GM19240 (cell line): ENCODE data around the gene TMPRSS9.
"Not testable (repeated sequence)": the region's sequence is repeated elsewhere in the genome, so short reads cannot be mapped to it uniquely, and the experiment has no call there.

Source experiments
- DNase-seq: peaks from one replicate; pipeline ENCODE4 v3.0.0; 2011; ENCODE audit warnings: low spot score; ENCODE audit not compliant: insufficient read length

TMPRSS9 gene

DNA sequence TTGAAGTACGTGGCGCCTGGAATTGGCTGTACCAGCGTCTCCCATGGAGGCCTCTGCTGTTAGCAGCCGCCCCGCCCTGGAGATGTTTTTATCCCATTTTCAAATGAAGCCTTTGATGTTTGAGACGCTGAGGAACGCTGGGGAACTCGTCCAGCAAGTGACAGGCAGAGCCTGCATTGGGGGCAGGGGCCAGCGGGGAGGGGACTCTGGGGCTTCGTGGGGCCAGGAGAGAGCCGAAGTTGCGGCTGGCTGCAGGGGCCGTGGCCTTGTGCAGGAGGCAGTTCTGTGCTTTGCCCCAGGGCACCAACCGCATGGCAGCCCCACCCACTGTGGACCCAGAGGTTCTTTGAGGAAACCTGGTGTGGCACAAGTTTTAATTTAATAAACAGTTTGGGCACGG, 18.1 kb upstream of the TMPRSS9 start:
- no peak for DNase-seq

DNA sequence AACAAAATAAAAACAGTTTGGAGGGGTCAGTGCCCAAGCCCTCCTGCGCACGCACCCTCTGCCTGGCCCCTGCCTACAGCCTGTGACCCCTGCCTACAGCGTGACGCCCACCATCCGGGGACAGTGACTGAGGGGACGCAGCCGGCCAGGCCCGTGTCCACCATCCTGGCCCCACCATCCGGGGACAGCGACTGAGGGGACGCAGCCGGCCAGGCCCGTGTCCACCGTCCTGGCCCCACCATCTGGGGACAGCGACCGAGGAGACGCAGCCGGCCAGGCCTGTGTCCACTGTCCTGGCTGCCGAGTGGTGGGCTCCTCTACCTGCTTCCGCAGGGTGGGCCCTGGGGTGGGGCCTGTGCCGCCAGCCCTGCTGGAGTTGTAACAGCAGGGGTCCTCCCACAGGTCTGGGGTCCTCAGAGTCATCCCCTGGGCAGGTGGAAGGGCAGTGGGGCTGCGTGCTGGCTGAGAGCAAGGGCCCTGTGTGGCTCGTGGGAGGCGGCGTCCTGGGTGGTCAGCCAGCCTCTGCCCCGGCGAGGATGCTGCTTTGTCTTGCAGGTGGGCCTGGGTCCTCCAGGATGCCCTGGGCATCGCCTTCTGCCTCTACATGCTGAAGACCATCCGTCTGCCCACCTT, 17.3 kb upstream of the TMPRSS9 start:
- DNase-seq, result no peak

DNA sequence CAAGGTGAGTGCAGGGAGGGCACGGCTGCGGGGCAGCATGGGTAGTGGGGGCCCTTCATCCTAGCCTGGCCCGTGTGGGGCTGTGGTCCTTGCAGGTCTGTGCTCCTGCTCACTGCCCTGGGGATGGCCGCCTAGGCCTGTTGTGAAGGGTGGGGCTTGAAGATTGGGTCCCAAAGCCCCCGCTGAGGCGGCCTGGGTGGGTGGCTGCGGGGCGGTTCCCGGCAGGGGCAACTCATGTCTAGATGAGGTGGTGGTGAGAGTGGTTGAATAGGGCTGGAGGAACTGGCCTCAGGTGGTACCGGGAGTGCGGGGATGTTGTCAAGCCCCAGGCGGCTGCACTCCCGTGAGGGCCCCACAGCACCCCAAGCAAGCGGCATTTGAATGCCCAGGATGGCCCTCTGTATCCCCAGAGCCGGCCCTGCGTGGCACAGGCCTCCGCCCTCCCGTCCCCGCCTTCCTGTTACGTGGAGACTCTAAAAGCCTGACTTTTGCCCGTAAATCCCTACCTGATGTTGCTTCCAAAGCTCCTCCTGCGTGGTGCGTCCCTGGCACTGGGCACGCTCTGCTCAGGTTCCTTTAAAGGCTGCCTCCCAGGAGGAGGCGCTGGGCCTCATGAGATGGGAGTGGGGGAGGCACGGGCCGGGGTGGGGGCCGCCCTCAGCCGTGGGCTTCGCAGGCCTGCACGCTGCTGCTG, 16.6 kb upstream of the TMPRSS9 start:
- no peak for DNase-seq

DNA sequence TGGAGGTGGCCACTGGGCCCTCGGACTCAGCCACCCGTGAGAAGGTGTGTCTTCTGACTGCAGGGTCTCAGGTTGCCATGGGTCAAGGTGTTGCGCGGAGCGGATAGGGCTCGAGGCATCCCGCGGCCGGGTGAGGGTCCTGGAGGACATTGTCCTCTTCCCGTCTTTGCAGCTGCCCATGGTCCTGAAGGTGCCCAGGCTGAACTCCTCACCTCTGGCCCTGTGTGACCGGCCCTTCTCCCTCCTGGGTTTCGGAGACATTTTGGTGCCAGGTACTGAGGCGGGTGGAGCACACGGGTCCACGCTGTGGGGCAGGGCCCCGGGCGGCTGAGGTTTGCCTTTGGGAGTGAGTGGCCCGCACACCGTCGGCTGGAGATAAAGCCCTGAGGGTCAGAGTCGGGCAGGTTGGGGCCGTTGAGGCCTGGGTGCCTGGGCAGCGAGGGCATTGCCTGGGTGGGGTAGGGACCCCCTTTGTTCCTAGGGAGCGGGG, 15.6 kb upstream of the TMPRSS9 start:
- no peak for DNase-seq

DNA sequence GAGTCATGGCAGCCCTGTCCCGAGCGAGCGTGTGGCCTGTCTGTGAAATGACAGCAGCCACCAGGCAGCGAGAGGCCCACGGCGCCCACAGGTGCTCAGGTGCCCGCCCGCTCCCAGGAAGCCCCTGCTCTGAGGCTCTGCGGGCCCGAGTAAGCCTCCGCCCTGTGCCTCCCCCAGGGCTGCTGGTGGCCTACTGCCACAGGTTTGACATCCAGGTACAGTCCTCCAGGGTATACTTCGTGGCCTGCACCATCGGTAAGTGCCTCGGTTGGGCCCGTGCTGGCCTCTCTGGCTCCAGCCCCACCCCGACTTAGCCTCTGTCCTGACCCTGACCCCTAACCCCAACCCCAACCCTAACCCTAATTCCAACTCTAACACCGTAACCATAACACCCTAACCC, 15.0 kb upstream of the TMPRSS9 start:
- no peak for DNase-seq

DNA sequence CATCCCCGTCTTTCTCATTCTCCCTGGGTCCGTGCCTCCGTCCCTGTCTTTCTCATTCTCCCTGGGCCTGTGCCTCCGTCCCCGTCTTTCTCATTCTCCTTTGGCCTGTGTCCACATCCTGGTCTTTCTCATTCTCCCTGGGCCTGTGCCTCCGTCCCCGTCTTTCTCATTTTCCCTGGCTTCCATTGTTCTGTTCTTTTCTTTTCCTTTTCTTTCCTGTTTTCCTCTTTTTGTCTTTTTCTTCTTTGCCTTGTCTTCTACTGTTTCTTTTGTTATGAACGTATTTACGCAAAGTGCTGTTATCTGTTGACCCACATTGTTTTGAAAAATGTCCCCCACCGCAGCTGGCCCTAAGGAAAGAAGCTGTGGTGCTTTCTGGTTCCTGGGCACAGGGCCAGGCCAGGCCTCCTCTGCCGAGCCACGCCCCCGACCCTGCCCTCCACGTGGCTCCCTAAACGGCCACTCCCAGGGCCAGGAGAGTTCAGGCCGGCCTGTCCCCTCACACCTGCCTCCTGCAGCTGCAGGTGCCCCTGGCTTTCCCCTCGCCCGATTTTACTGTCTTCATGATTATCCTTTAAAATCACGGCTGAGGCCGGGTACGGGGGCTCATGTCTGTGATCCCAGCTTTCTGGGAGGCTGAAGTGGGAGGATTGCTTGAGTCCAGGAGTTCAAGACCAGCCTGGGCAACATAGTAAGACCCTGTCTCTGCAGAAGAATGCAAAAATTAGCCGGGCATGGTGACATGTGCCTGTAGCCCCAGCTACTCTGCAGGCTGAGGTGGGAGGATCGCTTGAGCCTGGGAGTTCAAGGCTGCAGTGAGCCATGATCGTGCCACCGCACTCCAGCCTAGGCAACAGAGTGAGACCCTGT, 14.0 kb upstream of the TMPRSS9 start:
- DNase-seq, result no peak

DNA sequence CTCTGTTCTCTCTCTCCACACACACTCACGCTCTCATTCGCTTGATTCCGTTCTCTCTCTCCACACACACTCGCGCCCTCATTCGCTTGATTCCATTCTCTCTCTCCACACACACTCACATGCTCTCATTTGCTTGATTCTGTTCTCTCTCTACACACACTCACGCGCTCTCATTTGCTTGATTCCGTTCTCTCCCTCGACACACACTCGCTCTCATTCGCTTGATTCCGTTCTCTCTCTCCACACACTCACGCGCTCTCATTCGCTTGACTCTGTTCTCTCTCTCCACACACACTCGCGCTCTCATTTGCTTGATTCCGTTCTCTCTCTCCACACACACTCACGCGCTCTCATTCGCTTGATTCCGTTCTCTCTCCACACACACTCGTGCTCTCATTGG, 10.2 kb upstream of the TMPRSS9 start:
- not testable (repeated sequence) for DNase-seq

DNA sequence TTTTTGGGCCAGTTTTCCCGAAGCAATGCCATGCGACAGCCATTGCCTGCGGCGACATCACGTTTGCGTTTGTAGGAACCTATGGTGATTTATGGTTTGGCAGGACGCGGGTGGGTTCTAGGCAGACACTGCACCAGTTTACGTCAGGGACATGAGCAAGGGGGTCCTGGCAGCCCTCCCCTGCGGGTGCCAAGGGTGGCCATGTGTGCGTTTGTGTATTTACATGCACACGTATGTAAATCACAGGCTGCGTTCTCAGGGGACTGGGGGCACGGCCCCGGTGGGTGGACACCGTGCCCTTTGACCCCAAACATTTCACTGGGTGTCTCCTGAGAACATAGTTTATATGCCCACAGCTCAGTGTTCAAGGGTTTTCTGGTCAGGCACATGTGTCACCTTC, 9.4 kb upstream of the TMPRSS9 start:
- no peak for DNase-seq

DNA sequence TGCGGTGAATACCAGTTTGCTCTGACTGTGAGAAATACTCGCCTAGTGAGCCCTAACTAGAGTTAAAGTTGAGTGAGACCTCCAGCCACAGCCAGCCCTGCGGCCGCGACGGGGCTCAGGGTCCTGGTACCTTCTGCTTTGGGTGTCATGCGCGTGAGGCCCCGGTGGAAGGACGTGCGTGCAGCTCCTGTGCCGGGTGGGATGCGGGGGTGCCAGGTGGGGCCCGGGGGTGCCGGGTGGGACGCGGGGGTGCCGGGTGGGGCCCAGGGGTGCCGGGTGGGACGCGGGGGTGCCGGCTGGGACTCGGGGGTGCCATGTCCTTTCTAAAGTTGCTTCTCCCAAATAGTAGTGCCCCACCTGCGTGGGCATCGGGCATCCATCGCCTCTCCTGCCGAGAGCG, 8.5 kb upstream of the TMPRSS9 start:
- DNase-seq, result no peak

DNA sequence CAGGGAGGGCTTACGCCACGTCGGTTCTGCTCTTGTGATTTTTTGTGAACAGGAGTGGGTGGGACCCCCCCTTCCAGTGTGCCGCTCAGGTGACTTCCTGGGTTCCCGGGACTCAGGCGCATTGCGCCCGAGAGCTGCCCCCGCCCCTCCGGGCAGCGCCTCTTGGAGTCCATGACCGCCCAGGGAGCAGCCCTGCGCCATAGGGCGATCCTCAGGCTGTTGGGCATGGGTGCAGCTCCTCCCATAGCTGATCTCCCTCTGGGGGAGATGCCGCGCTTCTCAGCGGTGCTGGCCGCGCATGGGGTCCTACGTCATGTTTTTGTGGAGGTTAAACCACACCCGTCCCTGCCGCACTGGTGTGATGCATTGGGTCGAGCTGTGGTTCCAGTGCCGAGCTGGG, 7.9 kb upstream of the TMPRSS9 start:
- no peak for DNase-seq

DNA sequence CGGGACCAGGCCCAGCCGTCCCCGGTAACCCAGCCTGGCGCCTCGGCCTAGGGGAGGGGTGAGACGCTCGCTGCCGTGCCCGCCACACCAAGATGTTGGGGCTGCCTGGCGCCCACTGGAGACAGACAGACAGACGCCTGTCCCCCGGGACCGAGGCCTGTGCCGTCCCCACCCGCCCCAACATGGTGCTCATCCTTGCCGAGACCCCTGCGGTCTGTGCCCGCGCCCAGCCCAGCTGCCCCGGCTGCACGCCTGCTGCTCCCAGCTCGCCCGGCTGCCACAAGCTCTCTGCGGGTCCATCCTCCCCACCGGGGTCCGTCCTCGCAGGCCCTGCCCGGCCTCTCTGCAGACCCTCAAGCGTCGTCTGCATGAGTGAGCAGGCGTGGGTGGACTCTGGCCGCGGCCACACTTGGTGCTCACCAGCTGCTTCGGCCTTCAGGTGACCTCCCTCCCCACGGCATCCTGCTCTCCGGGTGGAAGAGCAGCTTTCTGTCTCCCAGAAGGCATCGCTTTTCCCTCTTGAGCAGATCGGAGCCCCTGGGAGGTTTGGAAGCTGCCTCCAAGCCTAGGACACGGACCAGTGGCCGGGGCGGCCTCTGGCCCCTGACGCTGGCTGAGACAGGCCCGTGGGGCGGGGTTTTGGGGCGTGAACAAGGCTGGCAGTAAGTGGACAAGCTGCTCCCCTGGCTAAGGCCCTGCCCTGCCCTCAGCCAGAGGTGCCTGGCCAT, 6.7 kb upstream of the TMPRSS9 start:
- no peak for DNase-seq

DNA sequence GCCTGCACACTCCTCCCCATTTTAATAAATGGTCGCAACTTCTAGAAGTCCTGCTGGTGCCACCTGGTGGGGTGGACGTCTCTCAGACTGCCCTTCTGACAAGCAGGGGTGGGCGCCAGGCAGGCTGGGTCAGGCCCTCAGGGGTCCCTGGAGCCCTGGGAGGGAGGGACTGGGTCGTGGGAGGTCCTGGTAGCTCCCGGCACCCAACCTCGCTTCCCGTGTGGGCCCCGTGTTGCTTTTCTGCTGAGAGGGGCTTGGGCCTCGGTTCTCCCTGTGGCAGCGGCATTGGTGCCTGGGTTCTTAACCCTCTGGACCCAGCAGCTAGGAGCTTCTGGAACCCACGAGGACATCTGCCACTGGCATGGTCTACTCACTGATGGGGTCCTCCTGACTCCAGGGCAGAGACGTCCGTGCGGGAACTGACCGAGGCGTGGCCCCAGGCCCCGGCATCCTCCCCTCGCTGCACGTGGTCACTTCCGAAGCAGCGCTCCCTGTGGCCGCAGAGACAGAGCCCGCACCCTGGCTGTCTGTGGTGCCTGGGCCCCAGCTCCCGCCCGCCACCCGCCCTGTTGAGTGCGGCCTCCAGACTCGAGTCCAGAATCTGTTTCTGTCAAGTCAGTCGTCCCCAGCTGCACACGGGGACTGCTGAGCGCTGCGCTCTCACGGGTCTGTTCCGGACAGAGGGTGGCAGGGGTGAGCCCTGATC, 6.0 kb upstream of the TMPRSS9 start:
- no peak for DNase-seq

DNA sequence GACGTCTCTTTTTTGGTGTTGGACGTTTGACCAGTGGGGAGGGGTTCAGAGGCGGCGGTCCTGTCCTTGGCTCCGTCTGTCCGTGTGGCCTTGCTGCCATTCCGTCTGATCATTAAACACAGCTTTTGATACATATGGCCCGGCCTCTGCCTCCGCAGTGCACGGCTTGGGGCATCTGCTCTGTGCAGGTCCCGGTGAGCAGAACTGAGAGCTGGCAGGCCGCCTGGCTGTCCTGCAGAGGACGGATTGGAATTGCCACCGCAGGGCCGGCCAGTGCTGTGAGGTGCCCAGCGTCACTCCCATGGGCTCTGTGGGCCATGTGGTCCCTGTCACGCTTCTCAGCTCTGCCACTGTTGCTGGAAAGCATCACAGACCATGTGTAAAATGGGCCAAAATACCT, 5.4 kb upstream of the TMPRSS9 start:
- no peak for DNase-seq

DNA sequence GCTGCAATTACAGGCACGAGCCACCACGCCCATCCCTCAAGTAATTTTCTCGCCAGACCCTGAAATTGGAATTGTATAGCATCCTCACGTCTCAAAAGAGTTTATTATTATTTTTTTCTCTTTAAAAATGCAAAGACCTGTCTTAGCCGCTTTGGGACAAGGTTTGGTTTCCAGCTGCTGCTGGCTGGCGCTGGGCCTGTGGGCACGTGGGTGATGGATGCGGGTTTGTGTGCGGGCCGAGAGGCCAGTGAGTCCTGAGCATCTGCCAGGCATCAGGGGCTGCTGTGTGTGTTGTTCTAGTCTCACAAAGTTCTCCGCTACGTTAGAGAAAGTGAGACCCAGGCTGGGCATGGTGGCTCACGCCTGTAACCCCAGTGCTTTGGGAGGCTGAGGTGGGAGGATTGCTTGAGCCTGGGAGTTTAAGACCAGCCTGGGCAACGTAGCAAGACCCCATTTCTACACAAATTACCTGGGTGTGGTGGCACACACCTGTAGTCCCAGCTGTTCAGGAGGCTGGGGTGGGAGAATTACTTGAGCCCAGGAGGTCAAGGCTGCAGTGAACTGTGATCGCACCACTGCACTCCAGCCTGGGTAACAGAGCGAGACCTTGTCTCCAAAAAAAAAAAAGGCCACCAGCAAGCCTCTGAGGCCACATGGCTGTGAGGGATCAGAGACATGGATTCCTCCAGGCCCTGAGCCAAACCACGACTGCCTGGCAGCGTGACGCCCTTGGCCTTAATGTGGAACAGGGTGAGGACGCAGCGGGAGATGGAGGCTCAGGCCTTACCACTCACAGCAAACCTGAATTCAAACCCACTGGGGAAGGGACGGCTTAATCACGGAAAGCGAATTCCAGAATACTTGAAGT, 4.7 kb upstream of the TMPRSS9 start:
- no peak for DNase-seq

DNA sequence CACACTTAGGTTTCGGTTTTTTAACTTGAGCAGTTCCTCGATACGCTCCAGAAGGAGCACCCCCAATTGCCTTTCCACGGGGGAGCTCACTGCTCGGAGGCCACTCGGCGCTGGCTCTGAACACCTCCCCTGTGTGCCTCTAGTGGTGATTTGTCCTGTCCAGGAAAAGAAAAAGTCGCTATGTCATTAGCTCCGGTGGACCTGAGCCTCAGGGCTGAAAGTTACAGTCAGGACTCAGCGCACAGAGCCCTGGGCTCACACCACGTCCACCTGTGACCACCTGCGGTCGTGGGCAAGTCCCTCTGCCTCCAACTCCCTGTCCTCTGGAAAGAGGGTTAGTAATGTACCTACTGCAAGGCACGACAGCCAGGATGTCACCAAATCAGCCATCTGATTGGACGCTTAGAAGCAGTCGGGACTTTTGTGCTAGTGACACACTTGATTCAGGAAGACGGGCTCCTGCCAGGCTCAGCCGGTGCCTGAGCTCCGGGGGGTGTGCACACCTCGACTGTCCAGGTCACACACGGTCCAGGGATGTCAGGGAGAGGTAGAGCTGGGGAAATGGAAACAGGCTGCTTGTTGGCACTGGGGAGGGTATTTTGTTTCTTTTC, 3.9 kb upstream of the TMPRSS9 start:
- DNase-seq, result no peak

DNA sequence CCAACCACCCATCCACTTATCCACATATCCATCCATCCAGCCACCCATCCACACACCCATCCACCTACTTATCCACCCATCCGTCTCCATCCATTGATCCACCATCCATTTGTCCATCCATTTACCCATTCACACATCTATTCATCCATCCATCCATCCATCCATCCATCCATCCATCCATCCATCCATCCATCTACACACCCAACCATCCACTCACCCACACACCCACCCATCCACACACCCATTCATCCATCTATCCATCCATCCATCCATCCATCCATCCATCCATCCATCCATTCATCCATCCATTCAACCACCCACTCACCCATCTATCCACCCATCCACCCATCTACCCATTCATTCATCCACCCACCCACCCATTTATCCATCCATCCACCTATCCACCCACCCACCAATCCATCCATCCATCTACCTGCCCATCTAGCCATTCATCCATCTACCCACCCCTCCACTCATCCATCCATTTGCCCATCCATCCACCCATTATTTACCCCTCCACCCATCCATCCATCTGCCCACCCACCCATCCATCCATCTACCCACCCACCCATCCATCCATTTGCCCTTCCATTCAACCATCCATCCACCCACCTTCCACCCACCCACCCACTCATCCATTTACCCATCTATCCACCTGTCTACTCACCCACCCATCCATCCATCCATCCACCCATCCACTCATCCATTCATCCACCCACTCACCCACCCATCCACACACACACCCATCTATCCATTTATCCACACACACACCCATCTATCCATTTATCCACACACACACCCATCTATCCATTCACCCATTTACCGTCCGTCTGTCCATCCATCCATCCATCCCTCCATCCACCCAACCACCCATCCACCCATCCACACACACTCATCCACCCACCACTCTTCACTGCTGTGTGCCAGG, 2.5 kb upstream of the TMPRSS9 start:
- no peak for DNase-seq

DNA sequence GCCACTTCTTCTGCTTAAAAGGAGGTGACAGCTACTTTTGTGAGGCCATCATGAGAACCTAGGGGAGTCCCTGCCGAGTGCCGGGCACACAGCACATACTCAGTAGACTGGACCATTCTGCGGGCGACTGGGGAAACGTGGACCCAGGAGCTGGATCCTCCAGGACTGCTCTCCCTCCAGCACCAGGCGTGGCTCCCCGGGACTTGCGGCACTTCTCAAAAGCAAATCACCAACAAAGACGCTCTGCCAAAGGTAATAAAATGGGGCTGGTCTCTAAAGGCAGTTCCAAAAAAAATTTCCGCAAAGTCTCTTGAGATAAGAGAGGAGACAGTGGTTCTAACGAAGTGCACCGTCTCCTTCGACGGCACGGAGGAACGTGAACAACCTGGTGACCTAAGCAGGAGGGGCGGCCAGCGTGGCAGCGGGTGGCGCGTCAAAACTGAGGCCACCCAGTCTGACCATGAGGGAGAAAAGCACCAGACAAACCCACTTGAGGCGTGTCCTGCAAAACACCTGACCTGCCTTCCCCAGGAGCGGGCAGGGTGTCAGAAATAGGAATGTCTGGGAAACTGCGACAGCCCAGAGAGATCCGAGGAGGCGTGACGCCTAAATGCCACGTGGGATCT, 1.4 kb upstream of the TMPRSS9 start:
- DNase-seq, result no peak

DNA sequence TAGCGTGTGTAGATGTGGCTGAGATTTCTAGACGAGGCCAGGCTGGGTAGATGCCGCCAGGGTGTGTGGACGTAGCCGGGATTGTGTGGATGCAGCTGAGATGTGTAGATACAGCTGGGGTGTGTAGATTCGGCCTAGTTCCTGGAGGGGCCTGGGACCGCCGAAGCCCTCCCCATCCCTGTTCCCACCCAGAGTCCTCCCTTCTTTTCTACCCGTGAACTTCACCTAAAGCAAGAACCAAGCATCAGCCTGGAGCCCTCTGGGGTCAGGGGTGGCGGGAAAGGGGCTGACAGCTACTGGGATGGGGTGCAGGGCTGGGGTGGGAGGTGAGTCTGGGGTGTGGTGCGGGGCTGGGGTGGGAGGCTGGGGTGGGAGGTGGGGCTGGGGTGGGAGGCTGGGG, 768 bp downstream of the TMPRSS9 start:
- no peak for DNase-seq
